Sigmoid colon (tissue), 4 donors: ENCODE results near the gene SLC25A39.

Source experiments
- POLR2AphosphoS5 ChIP-seq, 4 donors: sonication (generic); formaldehyde crosslinking; IDR thresholded peaks; one replicate each; pipeline ENCODE4 v1.6.1; 2017; ENCODE audit warnings: antibody characterized with exemption in 4 of 4
- TF ChIP-seq, protein P1 (sequence below), 4 experiments: fragments of 450-650 bp in 3 of 4; fragments of 200-600 bp in 1 of 4; IDR thresholded peaks; one replicate each; pipeline ENCODE4 v1.5.1; 2016 to 2019; ENCODE audit warnings: antibody characterized with exemption in 4 of 4, mild to moderate bottlenecking in 3 of 4, moderate library complexity in 2 of 4

DNA sequence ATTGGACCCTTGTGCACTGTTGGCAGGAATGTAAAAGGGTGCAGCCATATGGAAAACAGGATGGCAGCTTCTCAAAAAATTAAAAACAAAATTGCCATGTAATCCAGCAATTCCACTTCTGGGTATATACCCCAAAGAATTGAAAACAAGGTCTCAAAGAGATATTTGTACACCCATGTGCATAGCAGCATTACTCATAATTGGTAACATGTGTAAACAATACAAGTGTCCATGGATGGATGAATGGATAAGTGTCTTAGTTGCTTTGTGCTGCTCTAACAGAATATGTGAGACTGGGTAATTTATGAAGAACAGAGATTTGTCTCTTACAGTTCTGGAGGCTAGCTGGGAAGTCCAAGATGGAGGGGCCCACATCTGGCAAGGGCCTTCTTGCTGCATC, 20.0 kb downstream of the SLC25A39 start:
- TF ChIP-seq, protein P1, sequence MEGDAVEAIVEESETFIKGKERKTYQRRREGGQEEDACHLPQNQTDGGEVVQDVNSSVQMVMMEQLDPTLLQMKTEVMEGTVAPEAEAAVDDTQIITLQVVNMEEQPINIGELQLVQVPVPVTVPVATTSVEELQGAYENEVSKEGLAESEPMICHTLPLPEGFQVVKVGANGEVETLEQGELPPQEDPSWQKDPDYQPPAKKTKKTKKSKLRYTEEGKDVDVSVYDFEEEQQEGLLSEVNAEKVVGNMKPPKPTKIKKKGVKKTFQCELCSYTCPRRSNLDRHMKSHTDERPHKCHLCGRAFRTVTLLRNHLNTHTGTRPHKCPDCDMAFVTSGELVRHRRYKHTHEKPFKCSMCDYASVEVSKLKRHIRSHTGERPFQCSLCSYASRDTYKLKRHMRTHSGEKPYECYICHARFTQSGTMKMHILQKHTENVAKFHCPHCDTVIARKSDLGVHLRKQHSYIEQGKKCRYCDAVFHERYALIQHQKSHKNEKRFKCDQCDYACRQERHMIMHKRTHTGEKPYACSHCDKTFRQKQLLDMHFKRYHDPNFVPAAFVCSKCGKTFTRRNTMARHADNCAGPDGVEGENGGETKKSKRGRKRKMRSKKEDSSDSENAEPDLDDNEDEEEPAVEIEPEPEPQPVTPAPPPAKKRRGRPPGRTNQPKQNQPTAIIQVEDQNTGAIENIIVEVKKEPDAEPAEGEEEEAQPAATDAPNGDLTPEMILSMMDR (IDR thresholded peaks at IDR 0.05) = no peak
- TF ChIP-seq POLR2AphosphoS5 (IDR thresholded peaks at IDR 0.05) = no peak
